Measurements from ENCODE around the gene DMD.

The DMD gene

GRCh38 chrX:33171041-33171440 lies 40.3 kb downstream of the DMD start:
- Histone ChIP-seq H3K27me3 (no peaks in the 10 kb centered on the region), H3K9me3 (no peaks in the 10 kb centered on the region), H3K4me1 (no peaks in the 10 kb centered on the region), H3K4me3 (ENCODE audit: low read depth, low read length) (no peak overlapping the region), H3K36me3 (no peaks in the 10 kb centered on the region)
- DNase-seq, result no peak
- TF ChIP-seq CTCF (IDR thresholded peaks at IDR 0.05; ENCODE audit: low read depth, low read length), result no peak

GRCh38 chrX:33161829-33162228 lies 49.5 kb downstream of the DMD start:
- Histone ChIP-seq H3K4me1 (no peaks in the 10 kb centered on the region), H3K27me3 (no peaks in the 10 kb centered on the region), H3K9me3 (no peaks in the 10 kb centered on the region), H3K4me3 (ENCODE audit: low read depth, low read length) (no peak overlapping the region), H3K36me3 (no peaks in the 10 kb centered on the region)
- no peak for DNase-seq
- no peak for TF ChIP-seq CTCF (IDR thresholded peaks at IDR 0.05; ENCODE audit: low read depth, low read length)

- H3K4me3 ChIP-seq (ENCODE audit: low read depth, low read length), result no peak overlapping the region
- TF ChIP-seq CTCF (IDR thresholded peaks at IDR 0.05; ENCODE audit: low read depth, low read length), result no peak
- no peaks in the 10 kb centered on the region for H3K27me3 ChIP-seq
- no peak for DNase-seq
- H3K9me3 ChIP-seq, result no peaks in the 10 kb centered on the region
- no peaks in the 10 kb centered on the region for H3K36me3 ChIP-seq
- H3K4me1 ChIP-seq, result no peaks in the 10 kb centered on the region
Measured at GRCh38 chrX:33160273-33160672, 51.1 kb downstream of the DMD start.

GRCh38 chrX:33156152-33156726 lies 55.1 kb downstream of the DMD start:
- DNase-seq, result no peak
- Histone ChIP-seq H3K9me3 (no peaks in the 10 kb centered on the region), H3K4me1 (no peaks in the 10 kb centered on the region), H3K4me3 (ENCODE audit: low read depth, low read length) (no peak overlapping the region), H3K36me3 (no peaks in the 10 kb centered on the region), H3K27me3 (no peaks in the 10 kb centered on the region)
- TF ChIP-seq CTCF (IDR thresholded peaks at IDR 0.05; ENCODE audit: low read depth, low read length), result no peak

- no peak overlapping the region for H3K4me3 ChIP-seq (ENCODE audit: low read depth, low read length)
- no peak for TF ChIP-seq CTCF (IDR thresholded peaks at IDR 0.05; ENCODE audit: low read depth, low read length)
- H3K27me3 ChIP-seq, result no peaks in the 10 kb centered on the region
- H3K36me3 ChIP-seq, result no peaks in the 10 kb centered on the region
- no peaks in the 10 kb centered on the region for H3K9me3 ChIP-seq
- H3K4me1 ChIP-seq, result no peaks in the 10 kb centered on the region
- DNase-seq, result no peak
Measured at GRCh38 chrX:33149580-33149979, 61.8 kb downstream of the DMD start.

GRCh38 chrX:33149085-33149484 lies 62.3 kb downstream of the DMD start:
- no peak for DNase-seq
- Histone ChIP-seq H3K4me3 (ENCODE audit: low read depth, low read length) (no peak overlapping the region), H3K36me3 (no peaks in the 10 kb centered on the region), H3K27me3 (no peaks in the 10 kb centered on the region), H3K4me1 (no peaks in the 10 kb centered on the region), H3K9me3 (no peaks in the 10 kb centered on the region)
- no peak for TF ChIP-seq CTCF (IDR thresholded peaks at IDR 0.05; ENCODE audit: low read depth, low read length)

Measured in BE2C (cell line).